Measurements from ENCODE around the gene KCNIP1.

DNA sequence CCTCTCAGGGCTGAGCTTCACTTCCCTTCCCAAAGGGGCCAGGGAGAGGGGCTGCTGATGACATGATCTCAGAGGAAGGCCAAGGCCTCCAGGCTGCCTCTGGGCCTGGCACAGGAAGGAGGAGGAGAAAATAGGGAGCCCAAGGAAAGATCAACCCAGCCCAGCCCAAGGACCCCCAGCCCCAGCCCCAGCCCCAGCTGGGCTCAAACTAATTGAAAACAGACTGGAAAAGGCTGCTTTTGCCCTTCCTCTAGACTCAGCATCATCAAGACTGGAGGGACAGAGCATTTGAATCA is 18.3 kb upstream of the KCNIP1 start:
- no peak for TF ChIP-seq POLR2A (IDR thresholded peaks at IDR 0.05; ENCODE audit: low read length)
- TF ChIP-seq GATA1 (IDR thresholded peaks at IDR 0.05; ENCODE audit: low read depth, low read length) = no peak

Data from erythroblast (primary cell).